A549 treated with Hydrocortisone at 1 μM for 4 hours (cell line): ENCODE measurements around the gene ZG16B. TPM values are rescaled to one million over a fixed set of nuclear protein-coding genes. Genes with fewer than 3 reads are reported as not detected.

ENCODE experiments used
- total RNA-seq: library from RNA; stranded (reverse); fragments of 200-300 nt; extraction: Qiagen RNA extraction; gene quantifications from 5 replicates; pipeline ENCODE4 v1.2.3, GENCODE V29; 2022

ZG16B gene
- 0.49 to 0.73 TPM (median 0.59 TPM) in 5 replicates for total RNA-seq

GRCh38 chr16:2829501-2830354, at the start of gene ZG16B:
ZG16B (plus strand) TSS chr16:2830303; CDS start chr16:2830442, 139 bp downstream.

GRCh38 chr16:2787406-2787805, 42.7 kb upstream of the ZG16B start, which contains the start of gene PRSS33:
PRSS33 (minus strand) TSS chr16:2787560; CDS start chr16:2786547, 1,013 bp downstream.

GRCh38 chr16:2816751-2817339, 13.3 kb upstream of the ZG16B start, which contains the start of gene PRSS21:
PRSS21 (plus strand) TSS chr16:2817237; CDS start chr16:2817269, 32 bp downstream.

GRCh38 chr16:2857451-2858244, 27.5 kb downstream of the ZG16B start, which contains the start of gene PRSS22:
PRSS22 (minus strand) TSS chr16:2858170; CDS start chr16:2858104, 66 bp downstream.

Other genes starting within 250 kb of the ZG16B start
- 38.0 to 43.5 TPM (median 41.8 TPM) in 5 replicates for gene KCTD5, start 147.8 kb upstream of the ZG16B start, total RNA-seq
- gene PRSS27, start 110.1 kb upstream of the ZG16B start, total RNA-seq, result 0.82 to 2.2 TPM (median 1.8 TPM) in 5 replicates
- gene SRRM2, start 77.7 kb upstream of the ZG16B start, total RNA-seq, result 370 to 412 TPM (median 400 TPM) in 5 replicates
- 397 to 574 TPM (median 505 TPM) in 5 replicates for gene ELOB, start 53.0 kb upstream of the ZG16B start, total RNA-seq
- not detected in 5 replicates for gene PRSS33, start 42.7 kb upstream of the ZG16B start, total RNA-seq
- gene PRSS41, start 31.8 kb upstream of the ZG16B start, total RNA-seq, result not detected in 5 replicates
- gene PRSS21, start 13.1 kb upstream of the ZG16B start, total RNA-seq, result 0.16 to 0.32 TPM (median 0.20 TPM) in 3 of 5 replicates, not detected in the others
- 0.84 to 1.2 TPM (median 0.97 TPM) in 5 replicates for gene PRSS22, start 27.9 kb downstream of the ZG16B start, total RNA-seq
- gene FLYWCH2, start 52.9 kb downstream of the ZG16B start, total RNA-seq, result 44.0 to 53.5 TPM (median 50.4 TPM) in 5 replicates
- 20.6 to 26.1 TPM (median 25.1 TPM) in 5 replicates for gene FLYWCH1, start 81.6 kb downstream of the ZG16B start, total RNA-seq
- gene KREMEN2, start 134.0 kb downstream of the ZG16B start, total RNA-seq, result 1.4 to 2.5 TPM (median 1.9 TPM) in 5 replicates
- 35.2 to 44.7 TPM (median 43.1 TPM) in 5 replicates for gene PAQR4, start 139.0 kb downstream of the ZG16B start, total RNA-seq
- gene PKMYT1, start 150.1 kb downstream of the ZG16B start, total RNA-seq, result 64.8 to 93.9 TPM (median 88.9 TPM) in 5 replicates
- 0.33 to 0.55 TPM (median 0.47 TPM) in 5 replicates for gene CLDN9, start 182.6 kb downstream of the ZG16B start, total RNA-seq
- 0.25 to 0.44 TPM (median 0.39 TPM) in 5 replicates for gene CLDN6, start 187.9 kb downstream of the ZG16B start, total RNA-seq
- gene TNFRSF12A, start 190.1 kb downstream of the ZG16B start, total RNA-seq, result 375 to 617 TPM (median 546 TPM) in 5 replicates
- gene HCFC1R1, start 193.6 kb downstream of the ZG16B start, total RNA-seq, result 159 to 256 TPM (median 229 TPM) in 5 replicates
- 27.8 to 35.7 TPM (median 33.0 TPM) in 5 replicates for gene THOC6, start 193.7 kb downstream of the ZG16B start, total RNA-seq
- gene BICDL2, start 206.6 kb downstream of the ZG16B start, total RNA-seq, result not detected in 5 replicates
- gene MMP25, start 216.3 kb downstream of the ZG16B start, total RNA-seq, result 0.86 to 1.2 TPM (median 0.90 TPM) in 5 replicates
- gene IL32, start 235.3 kb downstream of the ZG16B start, total RNA-seq, result 21.6 to 38.9 TPM (median 24.5 TPM) in 5 replicates